IMR-90 (cell line): ENCODE results near the gene BOD1L1. TPM values are rescaled to one million over a fixed set of nuclear protein-coding genes. Genes with fewer than 3 reads are reported as not detected.

Experiments
- ATAC-seq: fragments of 200-7000 bp; cut with Tn5 transposase; 2 replicates; pipeline ENCODE4 v1.9.1; 2020; ENCODE audit warnings: low read depth, mild to moderate bottlenecking, moderate library complexity
- BruUV-seq: library from RNA; stranded (reverse); fragments of 400-500 nt; replicated peaks from 2 replicates; lab custom pipeline; 2021; lab: Mats Ljungman, UMichigan
- CTCF ChIA-PET: fragments of 300-600 bp; formaldehyde crosslinking; extraction: SDS; loops from one replicate; lab custom pipeline; 2021; ENCODE audit warnings: antibody characterized with exemption; lab: Yijun Ruan, JAX
- POLR2A ChIA-PET: fragments of 300-600 bp; sonication (Branson Sonifier 250); formaldehyde crosslinking; loops from one replicate; lab custom pipeline; 2022; ENCODE audit warnings: antibody characterized with exemption; ENCODE audit not compliant: unreplicated experiment; lab: Charles Lee
- DNase-seq: peaks from one replicate; pipeline ENCODE4 v3.0.0; 2013
- H2AFZ ChIP-seq: replicated peaks from 2 replicates; pipeline ENCODE3; 2013; ENCODE audit warnings: low read length, mild to moderate bottlenecking; ENCODE audit not compliant: poor library complexity
- H2AK5ac ChIP-seq: 2 replicates; pipeline ENCODE4 v1.6.1; 2013; ENCODE audit warnings: low read depth, low read length, inconsistent platforms
- H2AK9ac ChIP-seq: replicated peaks from 2 replicates; pipeline ENCODE3; 2013; ENCODE audit warnings: mild to moderate bottlenecking, low read depth, low read length, moderate library complexity; ENCODE audit not compliant: poor library complexity
- H2BK120ac ChIP-seq: 2 replicates; pipeline ENCODE4 v1.6.1; 2013; ENCODE audit warnings: low read depth, low read length, inconsistent platforms
- H2BK15ac ChIP-seq: 3 replicates; pipeline ENCODE4 v1.6.1; 2013; ENCODE audit warnings: low read depth, low read length, inconsistent platforms
- H2BK20ac ChIP-seq: 2 replicates; pipeline ENCODE4 v1.6.1; 2013; ENCODE audit warnings: low read depth, mild to moderate bottlenecking, inconsistent platforms, low read length, moderate library complexity
- H2BK5ac ChIP-seq: 2 replicates; pipeline ENCODE4 v1.6.1; 2013; ENCODE audit warnings: mild to moderate bottlenecking, low read depth, low read length, inconsistent platforms; ENCODE audit not compliant: poor library complexity, severe bottlenecking
- H3K14ac ChIP-seq: replicated peaks from 2 replicates; pipeline ENCODE4 v1.6.1; 2013; ENCODE audit warnings: low read depth, low read length, inconsistent platforms
- H3K18ac ChIP-seq: 2 replicates; pipeline ENCODE4 v1.6.1; 2013; ENCODE audit warnings: low read depth, low read length, control low read depth
- H3K23ac ChIP-seq: 2 replicates; pipeline ENCODE4 v1.6.1; 2013; ENCODE audit warnings: low read depth, low read length, inconsistent platforms
- H3K27ac ChIP-seq: 2 replicates; pipeline ENCODE4 v1.5.1; 2013; ENCODE audit warnings: mild to moderate bottlenecking, control low read depth, low read length; ENCODE audit not compliant: insufficient read depth
- H3K27me3 ChIP-seq: 2 replicates; pipeline ENCODE4 v1.6.1; 2013; ENCODE audit warnings: low read length; ENCODE audit not compliant: control insufficient read depth, insufficient read depth
- H3K36me3 ChIP-seq: 2 replicates; pipeline ENCODE4 v1.6.1; 2013; ENCODE audit warnings: low read length, mixed read lengths; ENCODE audit not compliant: control insufficient read depth, insufficient read depth
- H3K4ac ChIP-seq: 2 replicates; pipeline ENCODE4 v1.6.1; 2013; ENCODE audit warnings: low read depth, low read length, inconsistent platforms
- H3K4me1 ChIP-seq: 2 replicates; pipeline ENCODE4 v1.6.1; 2013; ENCODE audit warnings: low read length, mixed read lengths; ENCODE audit not compliant: control insufficient read depth, insufficient read depth
- H3K4me2 ChIP-seq: 2 replicates; pipeline ENCODE4 v1.6.1; 2013; ENCODE audit warnings: low read depth, mild to moderate bottlenecking, control low read depth, low read length, moderate library complexity
- H3K4me3 ChIP-seq: 2 replicates; pipeline ENCODE4 v1.5.1; 2013; ENCODE audit warnings: low read depth, mild to moderate bottlenecking, control low read depth, low read length, moderate library complexity; ENCODE audit not compliant: insufficient read depth
- H3K56ac ChIP-seq: 2 replicates; pipeline ENCODE4 v1.6.1; 2013; ENCODE audit warnings: low read length, inconsistent platforms; ENCODE audit not compliant: insufficient read depth; ENCODE audit errors: extremely low read depth
- H3K79me1 ChIP-seq, 2 experiments: 2 replicates each; pipeline ENCODE4 v1.6.1; 2013; ENCODE audit warnings: low read length in 2 of 2, inconsistent platforms in 1 of 2, low read depth in 1 of 2
- H3K9ac ChIP-seq: 2 replicates; pipeline ENCODE4 v1.6.1; 2013; ENCODE audit warnings: low read depth, low read length, control low read depth
- H3K9me1 ChIP-seq: 2 replicates; pipeline ENCODE4 v1.6.1; 2013; ENCODE audit warnings: low read length, inconsistent platforms; ENCODE audit not compliant: insufficient read depth
- H3K9me3 ChIP-seq: 2 replicates; pipeline ENCODE4 v1.6.1; 2013; ENCODE audit warnings: low read length; ENCODE audit not compliant: control insufficient read depth, insufficient read depth
- H4K20me1 ChIP-seq: 2 replicates; pipeline ENCODE4 v1.6.1; 2013; ENCODE audit warnings: low read length, inconsistent platforms; ENCODE audit not compliant: insufficient read depth
- H4K5ac ChIP-seq: 2 replicates; pipeline ENCODE4 v1.6.1; 2013; ENCODE audit warnings: mild to moderate bottlenecking, low read depth, low read length, control low read depth
- H4K8ac ChIP-seq, 2 experiments: 2 replicates each; pipeline ENCODE4 v1.6.1; 2013; ENCODE audit warnings: low read depth in 2 of 2, low read length in 2 of 2, control low read depth in 1 of 2, inconsistent platforms in 1 of 2
- H4K91ac ChIP-seq: 2 replicates; pipeline ENCODE4 v1.6.1; 2013; ENCODE audit warnings: low read depth, low read length, inconsistent platforms; ENCODE audit not compliant: insufficient read depth
- BHLHE40 ChIP-seq: fragments of 150-350 bp; IDR thresholded peaks from 2 replicates; pipeline ENCODE4 v1.6.1; 2016; ENCODE audit warnings: mild to moderate bottlenecking, low read depth, low read length
- CHD1 ChIP-seq: IDR thresholded peaks from 2 replicates; pipeline ENCODE4 v1.6.1; 2012; ENCODE audit warnings: low read depth, low read length, improper control_type of control experiment
- CTCF ChIP-seq: conservative IDR thresholded peaks from 2 replicates; pipeline ENCODE4 v1.5.1; 2012; ENCODE audit warnings: mild to moderate bottlenecking, low read depth, low read length, improper control_type of control experiment
- FOS ChIP-seq: fragments of 150-350 bp; IDR thresholded peaks from 2 replicates; pipeline ENCODE4 v1.6.1; 2016; ENCODE audit warnings: low read depth, low read length
- MAZ ChIP-seq: IDR thresholded peaks from 2 replicates; pipeline ENCODE4 v1.6.1; 2012; ENCODE audit warnings: low read depth, mild to moderate bottlenecking, low read length, improper control_type of control experiment, moderate library complexity, borderline replicate concordance
- NFE2L2 ChIP-seq: fragments of 150-350 bp; IDR thresholded peaks from 2 replicates; pipeline ENCODE4 v1.6.1; 2016; ENCODE audit warnings: low read depth, mild to moderate bottlenecking, low read length
- POLR2A ChIP-seq: IDR thresholded peaks from 2 replicates; pipeline ENCODE4 v1.6.1; 2012; ENCODE audit warnings: mild to moderate bottlenecking, low read depth, low read length
- RAD21 ChIP-seq: IDR thresholded peaks from 2 replicates; pipeline ENCODE4 v1.6.1; 2012; ENCODE audit warnings: low read length, improper control_type of control experiment
- RCOR1 ChIP-seq: IDR thresholded peaks from 2 replicates; pipeline ENCODE4 v1.6.1; 2012; ENCODE audit warnings: mild to moderate bottlenecking, low read length, improper control_type of control experiment; ENCODE audit not compliant: insufficient replicate concordance
- WGBS, 2 experiments: methylation state at CpG; one replicate each; pipeline versions ENCODE4 v1.1.5 to v1.1.7; 2013; ENCODE audit warnings: missing lambda C conversion rate in 2 of 2; ENCODE audit not compliant: insufficient read length in 1 of 2; ENCODE audit errors: extremely low coverage in 2 of 2; 5-methylcytosine and 5-hydroxymethylcytosine counted together
- dilution Hi-C: fragments of 300-500 bp; cut with HindIII; formaldehyde crosslinking; loops from one replicate; pipeline ENCODE4 v1.14.3; 2018; ENCODE audit warnings: low sequenced_read_pairs; ENCODE audit not compliant: unreplicated experiment
- in situ Hi-C: fragments of 300-500 bp; cut with MboI; formaldehyde crosslinking; loops from 3 replicates; pipeline ENCODE4 v1.14.3; 2019; ENCODE audit warnings: low sequenced_read_pairs, inconsistent platforms, mixed read lengths
- intact Hi-C: fragments of 100-400 bp; cut with micrococcal nuclease; formaldehyde crosslinking; loops from 2 replicates; pipeline ENCODE4 v1.10.0; 2022
- polyA plus RNA-seq, 3 experiments: library from polyadenylated mRNA; depleted of rRNA; stranded (reverse); fragments of >200 nt; gene quantifications; 2 replicates each; pipeline ENCODE4 v1.2.3, GENCODE V29; 2012; ENCODE audit warnings: low replicate concordance in 1 of 3
- total RNA-seq: library from RNA; depleted of rRNA; stranded (reverse); fragments of >200 nt; gene quantifications from 2 replicates; pipeline ENCODE4 v1.2.3, GENCODE V29; 2012
- TF ChIP-seq, protein P1 (sequence below): fragments of 150-350 bp; IDR thresholded peaks from 2 replicates; pipeline ENCODE4 v1.6.1; 2016; ENCODE audit warnings: low read depth, mild to moderate bottlenecking, low read length, moderate library complexity, borderline replicate concordance

BOD1L1 gene
- total and polyA plus RNA-seq, 2 of the 4 experiments (the other 2 are of a cell fraction) = 13.5 to 26.9 TPM

- H3K4me2 ChIP-seq = no peak overlapping the region
- in situ Hi-C loops = no loop called here
- POLR2A ChIA-PET = no interaction called here
These were observed 96.5 kb downstream of the BOD1L1 start for GRCh38 chr4:13530823-13531624.

More at GRCh38 chr4:13530823-13531624, 96.5 kb downstream of the BOD1L1 start:
- H3K4ac ChIP-seq = no peak overlapping the region
- no peak overlapping the region for H3K4me3 ChIP-seq
- H2BK15ac ChIP-seq = no peak overlapping the region
- no peaks in the 10 kb centered on the region; the same call in 1 of the 2 replicates for H4K20me1 ChIP-seq
- H4K91ac ChIP-seq = no peak overlapping the region
- H3K56ac ChIP-seq = no peak overlapping the region
- H2BK20ac ChIP-seq = no peak overlapping the region
- BruUV-seq = no TSS peak
- 16% methylated on average over 19 of the region's 35 CpGs; no CpG with 5 or more reads in 1 of the 2 experiments for WGBS, 2 experiments
- ATAC-seq = no peak
- H3K23ac ChIP-seq = no peak overlapping the region
- no peak overlapping the region for H3K18ac ChIP-seq
- no peak overlapping the region for H2AFZ ChIP-seq
- H4K5ac ChIP-seq = no peak overlapping the region
- H3K9me1 ChIP-seq = no peaks in the 10 kb centered on the region
- no peak for TF ChIP-seq NFE2L2
- no peak for TF ChIP-seq CTCF
- TF ChIP-seq BHLHE40 = no peak
- TF ChIP-seq RAD21 = no peak
- no peak for TF ChIP-seq FOS
- TF ChIP-seq RCOR1 = no peak
- TF ChIP-seq, protein P1, sequence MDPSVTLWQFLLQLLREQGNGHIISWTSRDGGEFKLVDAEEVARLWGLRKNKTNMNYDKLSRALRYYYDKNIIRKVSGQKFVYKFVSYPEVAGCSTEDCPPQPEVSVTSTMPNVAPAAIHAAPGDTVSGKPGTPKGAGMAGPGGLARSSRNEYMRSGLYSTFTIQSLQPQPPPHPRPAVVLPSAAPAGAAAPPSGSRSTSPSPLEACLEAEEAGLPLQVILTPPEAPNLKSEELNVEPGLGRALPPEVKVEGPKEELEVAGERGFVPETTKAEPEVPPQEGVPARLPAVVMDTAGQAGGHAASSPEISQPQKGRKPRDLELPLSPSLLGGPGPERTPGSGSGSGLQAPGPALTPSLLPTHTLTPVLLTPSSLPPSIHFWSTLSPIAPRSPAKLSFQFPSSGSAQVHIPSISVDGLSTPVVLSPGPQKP = no peak
- TF ChIP-seq POLR2A = no peak
- TF ChIP-seq CHD1 = no peak
- TF ChIP-seq MAZ = no peak
- no peak overlapping the region for H3K9ac ChIP-seq
- no peak overlapping the region for H2BK120ac ChIP-seq
- H3K79me1 ChIP-seq = no peaks in the 10 kb centered on the region
- H3K14ac ChIP-seq = no peak overlapping the region
- no peaks in the 10 kb centered on the region for H3K36me3 ChIP-seq
- peaks cover 6% of the 10 kb centered on the region for H3K9me3 ChIP-seq
- H3K27ac ChIP-seq = no peak overlapping the region
- CTCF ChIA-PET = no interaction called here
- H2AK9ac ChIP-seq = no peak overlapping the region
- peaks cover 96% of the 10 kb centered on the region for H3K27me3 ChIP-seq
- H2BK5ac ChIP-seq = no peak overlapping the region
- DNase-seq = no peak
- no peak overlapping the region for H2AK5ac ChIP-seq
- H4K8ac ChIP-seq = no peak overlapping the region
- H3K4me1 ChIP-seq = no peaks in the 10 kb centered on the region
- dilution Hi-C loops (no loop called here), intact Hi-C loops (no loop called here)
